ENCODE data around the gene HOXD13.

The HOXD13 gene

DNA sequence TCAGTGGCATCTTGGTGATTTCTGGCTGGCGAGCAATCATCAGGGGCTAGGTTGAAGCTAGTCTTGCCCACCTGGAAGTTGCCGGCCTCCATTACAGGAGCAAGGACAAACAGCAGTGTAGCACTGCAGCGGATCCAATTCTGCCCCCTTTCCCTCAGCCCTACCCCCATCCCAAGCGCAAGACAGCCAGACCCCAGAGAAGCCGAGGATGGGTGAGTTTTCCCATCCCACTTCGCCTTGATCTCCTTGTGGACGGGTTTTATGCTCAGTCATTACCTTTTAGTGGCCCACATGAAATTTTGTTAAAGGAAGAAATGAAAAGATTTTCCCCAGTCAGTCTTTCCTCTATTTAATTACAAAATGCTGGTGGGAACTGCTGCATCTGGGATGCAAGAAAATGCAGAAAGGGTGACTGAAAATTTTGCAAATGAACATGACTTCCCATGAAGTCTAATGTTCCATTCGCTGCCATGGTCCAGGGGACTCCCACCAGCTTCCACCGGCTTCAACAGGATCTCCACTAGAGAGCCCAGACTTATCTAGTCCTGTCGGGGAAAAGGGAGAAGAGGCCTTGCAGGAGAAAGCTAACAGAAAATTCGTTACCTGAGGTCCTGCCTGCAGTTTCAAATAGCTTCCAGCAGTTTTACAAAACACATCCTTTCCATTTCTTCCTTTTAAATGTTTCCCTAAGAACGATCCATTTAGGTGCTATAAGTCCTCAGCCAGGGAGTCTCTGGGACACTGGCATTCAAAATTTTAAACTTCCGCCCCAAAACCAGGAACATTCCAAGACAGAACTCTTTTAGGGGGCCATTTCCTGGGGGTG, 28.1 kb downstream of the HOXD13 start:
- Histone ChIP-seq H3K79me2 (ENCODE audit: insufficient read depth, low read length) (no peaks in the 10 kb centered on the region), H3K36me3 (ENCODE audit: low read length) (no peaks in the 10 kb centered on the region), H3K4me2 (ENCODE audit: low read depth, low read length, poor library complexity, severe bottlenecking) (no peak overlapping the region), H3K9me3 (ENCODE audit: insufficient read depth, low read length) (no peaks in the 10 kb centered on the region), H3K9ac (ENCODE audit: low read length) (no peak overlapping the region), H3F3A (ENCODE audit: insufficient read depth) (no peaks in the 10 kb centered on the region), H3K27ac (ENCODE audit: low read depth, low read length) (no peak overlapping the region), H3K4me3 (ENCODE audit: insufficient read depth, low read length, poor library complexity, severe bottlenecking) (no peak overlapping the region), H4K20me1 (ENCODE audit: low read depth, low read length) (no peaks in the 10 kb centered on the region), H2AFZ (ENCODE audit: low read depth, low read length, severe bottlenecking) (no peak overlapping the region), H3K9me2 (replicated peaks; ENCODE audit: insufficient read depth, low read length) (no peaks in the 10 kb centered on the region), H3K27me3 (ENCODE audit: low read length) (no peaks in the 10 kb centered on the region)
- TF ChIP-seq, protein P1, sequence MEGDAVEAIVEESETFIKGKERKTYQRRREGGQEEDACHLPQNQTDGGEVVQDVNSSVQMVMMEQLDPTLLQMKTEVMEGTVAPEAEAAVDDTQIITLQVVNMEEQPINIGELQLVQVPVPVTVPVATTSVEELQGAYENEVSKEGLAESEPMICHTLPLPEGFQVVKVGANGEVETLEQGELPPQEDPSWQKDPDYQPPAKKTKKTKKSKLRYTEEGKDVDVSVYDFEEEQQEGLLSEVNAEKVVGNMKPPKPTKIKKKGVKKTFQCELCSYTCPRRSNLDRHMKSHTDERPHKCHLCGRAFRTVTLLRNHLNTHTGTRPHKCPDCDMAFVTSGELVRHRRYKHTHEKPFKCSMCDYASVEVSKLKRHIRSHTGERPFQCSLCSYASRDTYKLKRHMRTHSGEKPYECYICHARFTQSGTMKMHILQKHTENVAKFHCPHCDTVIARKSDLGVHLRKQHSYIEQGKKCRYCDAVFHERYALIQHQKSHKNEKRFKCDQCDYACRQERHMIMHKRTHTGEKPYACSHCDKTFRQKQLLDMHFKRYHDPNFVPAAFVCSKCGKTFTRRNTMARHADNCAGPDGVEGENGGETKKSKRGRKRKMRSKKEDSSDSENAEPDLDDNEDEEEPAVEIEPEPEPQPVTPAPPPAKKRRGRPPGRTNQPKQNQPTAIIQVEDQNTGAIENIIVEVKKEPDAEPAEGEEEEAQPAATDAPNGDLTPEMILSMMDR (IDR thresholded peaks at IDR 0.05; ENCODE audit: insufficient read depth, low read length, poor library complexity, severe bottlenecking) = no peak
- no peak for TF ChIP-seq EZH2phosphoT487 (conservative IDR thresholded peaks at IDR 0.05; ENCODE audit: low read length)

DNA sequence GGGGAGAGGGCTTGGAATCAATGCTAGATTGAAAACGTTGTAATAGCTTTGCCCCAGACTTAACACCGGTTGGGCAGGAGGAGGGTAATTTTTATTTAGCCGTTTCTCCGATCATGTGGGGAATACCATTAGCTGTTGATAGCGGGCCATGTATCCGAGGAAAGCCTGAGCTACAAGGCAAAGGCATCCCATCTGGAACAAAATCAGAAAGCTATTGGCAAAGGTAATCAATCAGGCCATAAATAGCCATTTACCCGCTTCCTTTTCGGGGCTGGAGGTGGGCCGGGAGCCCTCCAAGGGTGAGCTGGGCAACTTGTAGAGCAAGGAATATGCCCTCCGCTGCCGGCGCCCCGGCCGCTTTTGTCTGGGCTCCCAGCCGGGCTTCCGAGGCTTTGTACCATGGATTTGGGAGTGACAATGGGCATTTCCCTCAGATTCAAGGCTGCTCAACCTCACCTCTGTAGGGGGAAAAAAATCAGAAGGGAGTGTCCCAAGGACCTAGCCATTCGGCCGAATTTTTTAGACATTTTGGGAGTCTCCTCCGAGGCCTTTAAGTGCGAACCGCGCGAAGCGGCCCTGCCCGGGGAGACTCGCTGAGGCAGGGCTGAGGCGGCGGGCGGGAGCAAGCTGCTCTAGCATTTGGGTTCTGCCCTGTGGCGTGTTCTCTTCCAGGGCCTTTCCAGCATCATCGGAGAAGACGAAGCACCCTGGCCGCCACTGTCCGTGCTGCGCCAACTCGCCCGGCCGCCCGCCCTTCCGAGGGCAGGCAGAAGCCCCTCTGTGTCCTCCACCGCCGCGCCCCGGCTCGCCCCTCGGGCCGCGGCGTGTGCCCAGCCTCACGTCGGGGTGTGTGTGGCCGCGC, 28.9 kb downstream of the HOXD13 start:
- H3K79me2 ChIP-seq (ENCODE audit: insufficient read depth, low read length) = no peaks in the 10 kb centered on the region
- no peak overlapping the region for H3K4me2 ChIP-seq (ENCODE audit: low read depth, low read length, poor library complexity, severe bottlenecking)
- H3F3A ChIP-seq (ENCODE audit: insufficient read depth) = no peaks in the 10 kb centered on the region
- no peaks in the 10 kb centered on the region for H3K27me3 ChIP-seq (ENCODE audit: low read length)
- H3K36me3 ChIP-seq (ENCODE audit: low read length) = no peaks in the 10 kb centered on the region
- H4K20me1 ChIP-seq (ENCODE audit: low read depth, low read length) = no peaks in the 10 kb centered on the region
- TF ChIP-seq, protein P1 (IDR thresholded peaks at IDR 0.05; ENCODE audit: insufficient read depth, low read length, poor library complexity, severe bottlenecking) = no peak
- no peak for TF ChIP-seq EZH2phosphoT487 (conservative IDR thresholded peaks at IDR 0.05; ENCODE audit: low read length)
- H3K27ac ChIP-seq (ENCODE audit: low read depth, low read length) = no peak overlapping the region
- H2AFZ ChIP-seq (ENCODE audit: low read depth, low read length, severe bottlenecking) = no peak overlapping the region
- no peak overlapping the region for H3K4me3 ChIP-seq (ENCODE audit: insufficient read depth, low read length, poor library complexity, severe bottlenecking)
- no peaks in the 10 kb centered on the region for H3K9me3 ChIP-seq (ENCODE audit: insufficient read depth, low read length)
- no peak overlapping the region for H3K9ac ChIP-seq (ENCODE audit: low read length)
- no peaks in the 10 kb centered on the region for H3K9me2 ChIP-seq (replicated peaks; ENCODE audit: insufficient read depth, low read length)

DNA sequence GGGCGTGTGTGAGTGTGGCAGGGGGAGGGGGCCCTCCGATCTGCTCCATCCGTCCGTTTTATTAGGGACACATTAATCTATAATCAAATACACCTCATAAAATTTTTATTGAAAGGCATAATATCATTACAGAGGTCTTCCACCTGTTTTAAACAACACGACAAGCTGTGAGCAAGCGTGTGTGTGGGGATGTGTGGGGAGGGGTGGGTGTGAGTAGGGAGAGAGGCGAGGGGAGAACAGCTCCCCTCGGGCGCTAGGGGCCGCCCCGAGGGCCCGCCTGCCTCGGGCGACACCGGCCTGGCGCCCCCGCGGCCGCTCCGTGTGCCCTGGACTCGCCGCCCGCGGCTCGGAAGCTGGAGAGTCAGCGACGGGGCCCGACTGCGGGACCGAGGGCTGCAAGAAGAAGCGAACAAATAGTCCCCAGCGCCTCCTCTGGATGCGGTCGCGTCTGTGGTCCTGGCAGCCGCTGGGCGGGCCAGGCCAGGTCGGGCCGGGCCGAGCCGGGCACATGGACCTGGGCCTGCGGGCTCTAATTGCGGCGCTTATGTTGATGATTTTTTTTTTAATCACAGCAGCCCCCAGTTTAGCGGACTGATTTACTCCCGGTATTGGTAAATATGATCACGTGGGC, 29.6 kb downstream of the HOXD13 start:
- no peaks in the 10 kb centered on the region for H4K20me1 ChIP-seq (ENCODE audit: low read depth, low read length)
- no peak overlapping the region for H3K9ac ChIP-seq (ENCODE audit: low read length)
- H3K4me3 ChIP-seq (ENCODE audit: insufficient read depth, low read length, poor library complexity, severe bottlenecking) = no peak overlapping the region
- no peaks in the 10 kb centered on the region for H3K9me2 ChIP-seq (replicated peaks; ENCODE audit: insufficient read depth, low read length)
- no peaks in the 10 kb centered on the region for H3K36me3 ChIP-seq (ENCODE audit: low read length)
- TF ChIP-seq, protein P1 (IDR thresholded peaks at IDR 0.05; ENCODE audit: insufficient read depth, low read length, poor library complexity, severe bottlenecking) = no peak
- no peak for TF ChIP-seq EZH2phosphoT487 (conservative IDR thresholded peaks at IDR 0.05; ENCODE audit: low read length)
- no peaks in the 10 kb centered on the region for H3K9me3 ChIP-seq (ENCODE audit: insufficient read depth, low read length)
- no peaks in the 10 kb centered on the region for H3F3A ChIP-seq (ENCODE audit: insufficient read depth)
- H2AFZ ChIP-seq (ENCODE audit: low read depth, low read length, severe bottlenecking) = no peak overlapping the region
- H3K27me3 ChIP-seq (ENCODE audit: low read length) = no peaks in the 10 kb centered on the region
- H3K27ac ChIP-seq (ENCODE audit: low read depth, low read length) = no peak overlapping the region
- no peaks in the 10 kb centered on the region for H3K79me2 ChIP-seq (ENCODE audit: insufficient read depth, low read length)
- no peak overlapping the region for H3K4me2 ChIP-seq (ENCODE audit: low read depth, low read length, poor library complexity, severe bottlenecking)
